ENCODE results near the gene LPIN2.

DNA sequence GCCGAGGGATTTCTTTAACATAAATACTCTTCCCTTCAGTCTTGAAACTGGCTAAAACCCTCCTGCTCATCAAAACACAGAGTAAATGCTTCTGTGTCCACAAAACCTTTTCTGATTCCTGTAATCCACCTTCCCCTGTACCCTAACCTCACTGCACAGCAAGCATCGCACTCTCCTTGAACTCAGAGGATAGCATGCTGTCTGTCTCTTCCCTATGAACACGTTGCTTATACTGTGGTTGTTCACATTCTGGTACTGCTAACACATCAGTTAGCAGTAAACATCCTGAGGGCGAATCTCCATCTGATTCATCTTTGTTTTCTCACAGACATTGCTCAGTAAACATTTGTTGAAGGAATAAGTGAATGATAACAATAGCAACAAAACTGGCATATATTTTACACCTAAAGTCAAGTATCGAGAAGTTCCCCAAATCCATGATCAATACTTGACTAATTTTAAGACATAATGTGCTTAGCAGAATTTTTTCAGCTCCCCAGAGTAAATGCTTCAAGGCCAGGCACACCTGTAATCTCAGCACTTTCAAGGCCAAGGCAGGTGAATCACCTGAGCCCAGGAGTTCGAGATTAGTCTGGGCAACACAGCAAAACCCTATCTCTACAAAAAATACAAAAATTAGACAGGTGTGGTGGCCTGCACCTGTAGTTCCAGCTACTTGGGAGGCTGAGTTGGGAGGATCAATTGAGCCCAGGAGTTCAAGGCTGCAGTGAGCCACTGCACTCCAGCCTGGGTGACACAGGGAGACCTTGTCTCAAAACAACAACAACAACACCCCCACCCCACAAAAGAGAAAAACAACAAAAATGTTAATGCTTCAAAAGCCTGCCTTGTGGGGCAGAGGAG, 45.6 kb upstream of the LPIN2 start:
- TF ChIP-seq, protein P1, sequence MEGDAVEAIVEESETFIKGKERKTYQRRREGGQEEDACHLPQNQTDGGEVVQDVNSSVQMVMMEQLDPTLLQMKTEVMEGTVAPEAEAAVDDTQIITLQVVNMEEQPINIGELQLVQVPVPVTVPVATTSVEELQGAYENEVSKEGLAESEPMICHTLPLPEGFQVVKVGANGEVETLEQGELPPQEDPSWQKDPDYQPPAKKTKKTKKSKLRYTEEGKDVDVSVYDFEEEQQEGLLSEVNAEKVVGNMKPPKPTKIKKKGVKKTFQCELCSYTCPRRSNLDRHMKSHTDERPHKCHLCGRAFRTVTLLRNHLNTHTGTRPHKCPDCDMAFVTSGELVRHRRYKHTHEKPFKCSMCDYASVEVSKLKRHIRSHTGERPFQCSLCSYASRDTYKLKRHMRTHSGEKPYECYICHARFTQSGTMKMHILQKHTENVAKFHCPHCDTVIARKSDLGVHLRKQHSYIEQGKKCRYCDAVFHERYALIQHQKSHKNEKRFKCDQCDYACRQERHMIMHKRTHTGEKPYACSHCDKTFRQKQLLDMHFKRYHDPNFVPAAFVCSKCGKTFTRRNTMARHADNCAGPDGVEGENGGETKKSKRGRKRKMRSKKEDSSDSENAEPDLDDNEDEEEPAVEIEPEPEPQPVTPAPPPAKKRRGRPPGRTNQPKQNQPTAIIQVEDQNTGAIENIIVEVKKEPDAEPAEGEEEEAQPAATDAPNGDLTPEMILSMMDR (IDR thresholded peaks at IDR 0.05), result no peak
- TF ChIP-seq POLR2A (IDR thresholded peaks at IDR 0.05), result no peak

Measured in testis (tissue), 2 donors.